AG10803 (cell line): ENCODE measurements around the gene GDF15.
A peak's percentile ranks its signal among the peaks of the same experiment; 100 is the strongest.

Experiments
- DNase-seq: peaks from one replicate; pipeline ENCODE4 v3.0.0; 2010; ENCODE audit warnings: low read depth
- H3K4me3 ChIP-seq: 2 replicates; pipeline ENCODE4 v1.5.1; 2011; ENCODE audit warnings: mild to moderate bottlenecking, low read length, control low read depth
- TF ChIP-seq, protein P1 (sequence below): conservative IDR thresholded peaks from 2 replicates; pipeline ENCODE4 v1.5.1; 2011; ENCODE audit warnings: mild to moderate bottlenecking, low read length, control low read depth, inconsistent platforms

GDF15 gene

DNA sequence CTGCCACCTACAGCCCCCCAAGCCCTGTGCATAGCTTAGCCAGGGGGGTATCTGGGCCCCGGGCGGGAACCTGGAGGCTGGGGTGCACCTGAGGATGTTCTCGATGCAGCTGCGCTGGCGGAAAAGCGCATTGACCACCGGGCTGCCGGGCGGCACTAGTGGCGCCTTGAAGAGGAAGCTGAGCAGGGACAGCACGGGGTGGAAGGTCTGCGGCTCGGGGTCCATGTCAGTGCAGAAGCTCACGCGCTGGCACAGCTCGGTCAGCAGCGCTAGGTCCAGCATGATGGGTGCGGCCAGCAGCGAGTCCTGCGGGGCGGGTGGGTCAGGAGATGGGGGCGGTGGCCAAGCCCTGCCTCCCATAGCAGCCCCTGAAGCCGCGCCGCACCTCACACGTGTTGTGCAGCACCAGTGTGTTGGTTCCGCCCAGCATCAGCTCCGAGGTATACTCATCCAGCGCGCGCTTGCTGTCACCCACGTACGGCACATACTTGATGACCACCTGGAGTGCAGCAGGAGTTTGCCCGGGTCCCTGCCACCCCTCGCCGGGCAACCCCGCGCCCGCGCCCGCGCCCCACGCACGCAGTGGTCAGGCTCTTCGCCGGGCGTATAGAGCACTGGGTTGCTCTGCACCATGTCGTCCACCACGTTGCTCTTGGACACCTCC is 49.4 kb downstream of the GDF15 start:
- TF ChIP-seq, protein P1, sequence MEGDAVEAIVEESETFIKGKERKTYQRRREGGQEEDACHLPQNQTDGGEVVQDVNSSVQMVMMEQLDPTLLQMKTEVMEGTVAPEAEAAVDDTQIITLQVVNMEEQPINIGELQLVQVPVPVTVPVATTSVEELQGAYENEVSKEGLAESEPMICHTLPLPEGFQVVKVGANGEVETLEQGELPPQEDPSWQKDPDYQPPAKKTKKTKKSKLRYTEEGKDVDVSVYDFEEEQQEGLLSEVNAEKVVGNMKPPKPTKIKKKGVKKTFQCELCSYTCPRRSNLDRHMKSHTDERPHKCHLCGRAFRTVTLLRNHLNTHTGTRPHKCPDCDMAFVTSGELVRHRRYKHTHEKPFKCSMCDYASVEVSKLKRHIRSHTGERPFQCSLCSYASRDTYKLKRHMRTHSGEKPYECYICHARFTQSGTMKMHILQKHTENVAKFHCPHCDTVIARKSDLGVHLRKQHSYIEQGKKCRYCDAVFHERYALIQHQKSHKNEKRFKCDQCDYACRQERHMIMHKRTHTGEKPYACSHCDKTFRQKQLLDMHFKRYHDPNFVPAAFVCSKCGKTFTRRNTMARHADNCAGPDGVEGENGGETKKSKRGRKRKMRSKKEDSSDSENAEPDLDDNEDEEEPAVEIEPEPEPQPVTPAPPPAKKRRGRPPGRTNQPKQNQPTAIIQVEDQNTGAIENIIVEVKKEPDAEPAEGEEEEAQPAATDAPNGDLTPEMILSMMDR: no peak
- H3K4me3 ChIP-seq: no peak overlapping the region
- no peak for DNase-seq

DNA sequence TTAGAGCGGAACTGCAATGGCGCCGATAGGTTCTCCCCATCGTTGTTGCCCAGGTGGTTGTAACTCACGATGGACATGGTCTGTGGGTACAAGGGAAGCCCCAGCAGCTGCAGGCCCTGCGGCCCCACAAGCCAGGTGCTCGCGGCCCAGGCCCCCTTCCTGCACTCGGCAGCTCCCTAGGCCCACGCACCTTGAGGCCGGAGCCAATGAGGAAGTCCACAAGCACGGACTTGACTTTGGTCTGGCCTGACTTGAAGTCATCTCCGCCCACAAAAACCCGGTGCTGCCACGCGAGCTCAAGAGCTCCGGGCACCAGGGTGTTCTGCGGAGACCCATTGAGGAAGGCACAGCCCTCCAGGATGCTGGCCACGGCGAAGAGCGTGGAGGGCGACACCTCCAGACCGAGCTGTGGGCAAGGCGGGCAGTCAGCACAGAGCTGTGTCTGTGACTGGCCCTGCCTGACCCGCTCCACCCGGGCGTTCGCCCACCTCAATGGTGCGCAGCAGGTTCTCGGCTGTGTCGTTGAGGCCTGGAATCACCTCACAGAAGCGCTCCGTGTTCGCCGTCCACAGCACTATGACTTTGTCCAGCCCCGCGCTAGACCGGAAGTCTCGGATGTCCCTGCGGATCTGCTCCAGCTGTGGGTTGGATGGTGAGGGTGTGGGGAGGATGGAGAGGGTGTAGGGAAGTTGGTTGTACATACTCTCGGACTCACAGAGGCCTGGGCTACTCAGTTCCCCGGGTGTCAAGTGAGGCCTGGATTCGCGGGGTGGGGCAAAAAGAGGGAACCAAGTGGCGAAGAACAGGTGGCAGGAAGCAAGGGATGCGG is 50.1 kb downstream of the GDF15 start:
- no peak overlapping the region for H3K4me3 ChIP-seq
- DNase-seq: no peak

DNA sequence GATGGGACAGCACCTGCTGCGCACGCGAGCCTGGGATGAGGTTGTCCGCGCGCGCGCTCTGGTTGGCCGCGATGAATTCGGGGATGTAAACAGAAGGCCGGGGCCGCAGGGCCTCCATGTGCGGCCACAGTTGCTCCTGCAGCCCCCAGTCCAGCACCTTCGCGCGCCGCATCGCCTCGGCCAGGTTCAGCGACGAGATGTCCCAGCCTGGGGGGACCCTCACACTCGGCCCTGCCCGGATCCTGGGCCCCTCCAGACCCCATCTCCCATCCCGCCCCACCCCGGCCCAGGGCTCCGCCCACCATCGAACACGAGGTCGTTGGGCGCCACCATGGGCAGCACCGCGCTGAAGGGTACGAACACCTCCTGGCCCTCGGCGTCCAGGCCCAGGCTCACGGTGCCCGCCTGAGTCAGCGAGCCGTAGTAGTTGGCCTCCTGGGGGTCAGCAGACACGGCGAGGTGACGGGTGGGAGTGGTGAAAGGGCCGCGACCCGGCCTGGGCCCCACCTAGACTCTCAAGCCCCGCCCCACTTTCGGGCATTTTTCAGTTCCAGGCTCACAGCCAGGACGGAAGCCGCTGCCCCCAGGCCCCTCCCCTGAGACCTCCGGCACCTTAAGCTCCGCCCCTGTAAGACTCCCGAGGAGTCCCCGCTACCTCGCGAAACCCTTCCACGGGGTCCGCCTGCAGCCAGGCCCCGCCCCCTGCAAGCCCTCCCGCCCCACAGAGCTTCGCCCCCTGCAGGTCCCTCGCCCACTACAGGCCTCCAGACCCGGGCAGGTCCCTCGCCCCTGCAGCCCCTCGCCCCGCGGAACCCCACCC is 50.9 kb downstream of the GDF15 start:
- peak; percentile 65 for DNase-seq
- TF ChIP-seq, protein P1: no peak
- peak overlapping the region; percentile 59 for H3K4me3 ChIP-seq

More for the DNA sequence above, 50.1 kb downstream of the GDF15 start:
- TF ChIP-seq, protein P1: no peak

DNA sequence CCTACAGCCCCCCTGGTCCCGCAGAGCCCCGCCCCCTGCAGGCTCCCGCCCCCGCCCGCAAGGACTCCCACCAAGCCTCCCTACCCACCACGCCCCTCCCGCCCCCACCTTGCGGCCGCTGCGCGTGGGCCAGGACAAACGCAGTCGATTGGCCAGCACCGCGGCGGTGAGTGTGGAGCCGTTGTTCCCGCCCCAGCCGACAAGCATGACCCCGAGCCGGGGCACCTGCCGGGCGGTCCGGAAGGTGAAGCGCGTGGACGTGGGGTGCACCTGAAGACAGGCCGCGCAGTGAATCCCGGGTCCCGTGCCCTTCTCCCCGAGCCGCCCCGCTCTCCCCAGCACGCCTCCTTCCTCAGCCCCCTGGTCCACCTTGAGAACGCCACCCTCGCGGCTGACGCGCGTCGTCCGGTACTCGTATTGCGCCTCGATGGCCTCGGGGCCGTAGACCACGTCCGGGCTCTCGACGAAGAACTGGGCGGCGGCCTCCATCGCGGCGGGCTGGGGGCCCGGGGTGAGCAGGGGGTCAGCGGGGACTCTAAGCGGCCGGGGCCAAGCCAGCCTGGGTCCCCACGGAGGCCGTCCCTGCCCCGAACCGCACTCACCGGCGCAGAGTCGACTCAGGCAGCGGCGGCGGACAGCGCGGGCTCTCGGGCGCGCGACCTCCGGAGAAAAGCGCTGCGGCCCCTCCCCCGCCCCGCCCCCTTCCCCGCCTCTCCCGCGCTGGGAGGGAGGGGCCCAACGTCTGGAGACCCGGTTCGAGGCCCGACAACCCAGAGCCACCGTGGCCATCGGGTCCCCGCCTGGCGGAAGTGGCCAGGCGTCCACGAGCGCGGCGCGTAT is 51.8 kb downstream of the GDF15 start, which contains the start of gene ISYNA1:
Gene ISYNA1, minus strand, starts transcription at position 643 of the 840 bp plus-strand sequence. Its CDS starts 154 bp downstream, at position 489.
- peak within 1 kb of the TSS; percentile 59 for H3K4me3 ChIP-seq
- no peak for DNase-seq
- TF ChIP-seq, protein P1: no peak

DNA sequence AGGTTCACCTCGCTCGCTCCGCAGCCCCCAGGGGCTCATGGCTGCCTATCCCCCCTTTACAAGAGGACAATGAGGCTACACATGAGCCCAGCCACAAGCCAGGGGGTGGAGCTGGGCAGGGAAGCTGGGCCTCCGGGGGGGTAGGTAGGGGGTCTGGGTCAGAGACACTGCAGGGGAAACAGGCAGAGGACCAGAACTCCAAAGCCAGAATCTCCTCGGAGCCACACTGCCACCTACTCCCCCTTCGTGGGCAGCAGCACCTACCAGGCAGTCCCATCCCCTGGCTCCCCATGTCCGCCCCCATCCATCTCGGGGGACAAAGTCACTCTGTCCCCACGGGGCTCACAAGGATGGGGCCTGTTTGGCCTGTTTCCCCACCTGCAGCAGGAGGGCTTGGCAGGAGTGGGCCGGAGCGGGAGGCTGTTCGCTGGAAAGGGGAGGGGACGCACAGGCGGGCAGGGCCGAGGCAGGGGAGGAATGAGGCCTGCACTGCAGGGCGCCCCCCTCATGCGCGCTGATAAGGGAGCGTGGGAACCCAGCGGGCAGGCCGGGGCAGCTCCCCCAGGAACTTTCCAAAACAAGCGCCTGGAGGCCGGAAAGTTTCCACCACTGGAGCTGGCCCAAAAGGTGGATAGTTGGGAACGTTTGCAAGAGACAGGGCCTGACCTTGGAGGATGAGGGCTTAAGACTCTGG is 52.5 kb downstream of the GDF15 start:
- TF ChIP-seq, protein P1: no peak
- no peak for DNase-seq
- no peak overlapping the region; the same call in 1 of the 2 replicates for H3K4me3 ChIP-seq
